Measurements from ENCODE around the gene SEMA3E. TPM values are rescaled to one million over a fixed set of nuclear protein-coding genes. Genes with fewer than 3 reads are reported as not detected.

The SEMA3E gene
- total RNA-seq, 2 donors from 2014 or later, result 339 to 438 TPM

DNA sequence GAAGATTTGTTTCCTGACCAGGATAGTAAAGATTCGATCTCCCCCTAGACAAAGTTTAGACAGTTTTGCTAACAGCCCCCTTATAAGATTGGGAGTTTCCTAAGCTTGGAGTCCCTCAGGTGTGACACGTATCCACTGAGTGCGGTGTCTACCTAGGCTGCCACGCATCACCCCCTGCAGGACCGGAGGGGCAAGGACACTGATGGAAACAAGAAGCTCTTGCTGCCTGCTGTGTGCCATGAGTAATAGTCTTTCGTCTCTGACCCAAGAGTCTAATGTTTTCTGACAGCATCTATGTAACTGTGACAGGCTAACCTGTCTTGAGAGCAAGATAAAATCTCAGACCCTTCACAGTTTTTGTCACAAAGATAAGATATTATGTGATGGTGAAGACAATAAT lies 173.5 kb downstream of the SEMA3E start:
- Mint-ChIP-seq H3K27me3 (ENCODE audit: insufficient read depth) (no peaks in the 10 kb centered on the region), H3K36me3 (ENCODE audit: low read depth) (peaks cover 7% of the 10 kb centered on the region), H3K9me3 (no peaks in the 10 kb centered on the region), H3K4me3 (no peak overlapping the region), H3K4me1 (peaks cover 25% of the 10 kb centered on the region), H3K27ac (no peak overlapping the region)
- Histone ChIP-seq H3K27me3 (ENCODE audit: control insufficient read depth, insufficient read depth, low read length, poor library complexity, severe bottlenecking) (no peaks in the 10 kb centered on the region), H3K9me3 (ENCODE audit: control insufficient read depth, low read length) (no peaks in the 10 kb centered on the region), H3K36me3 (ENCODE audit: control insufficient read depth, insufficient read depth, low read length) (peaks cover 8% of the 10 kb centered on the region), H3K4me3 (ENCODE audit: low read length) (peak overlapping the region; percentile 1), H3K9ac (ENCODE audit: extremely low read depth, low read length, poor library complexity, severe bottlenecking) (no peak overlapping the region), H3K27ac (ENCODE audit: low read depth, low read length) (no peak overlapping the region), H3K4me1 (ENCODE audit: control insufficient read depth, insufficient read depth, low read length) (peaks cover 12% of the 10 kb centered on the region)
- DNase-seq, result peak; percentile 90
- WGBS, 2 experiments (ENCODE audit: insufficient coverage in 1 of 2, insufficient read length in 1 of 2), result 35 to 41% methylated on average over 5 to 6 of the region's 6 CpGs
- TF ChIP-seq, protein P1, sequence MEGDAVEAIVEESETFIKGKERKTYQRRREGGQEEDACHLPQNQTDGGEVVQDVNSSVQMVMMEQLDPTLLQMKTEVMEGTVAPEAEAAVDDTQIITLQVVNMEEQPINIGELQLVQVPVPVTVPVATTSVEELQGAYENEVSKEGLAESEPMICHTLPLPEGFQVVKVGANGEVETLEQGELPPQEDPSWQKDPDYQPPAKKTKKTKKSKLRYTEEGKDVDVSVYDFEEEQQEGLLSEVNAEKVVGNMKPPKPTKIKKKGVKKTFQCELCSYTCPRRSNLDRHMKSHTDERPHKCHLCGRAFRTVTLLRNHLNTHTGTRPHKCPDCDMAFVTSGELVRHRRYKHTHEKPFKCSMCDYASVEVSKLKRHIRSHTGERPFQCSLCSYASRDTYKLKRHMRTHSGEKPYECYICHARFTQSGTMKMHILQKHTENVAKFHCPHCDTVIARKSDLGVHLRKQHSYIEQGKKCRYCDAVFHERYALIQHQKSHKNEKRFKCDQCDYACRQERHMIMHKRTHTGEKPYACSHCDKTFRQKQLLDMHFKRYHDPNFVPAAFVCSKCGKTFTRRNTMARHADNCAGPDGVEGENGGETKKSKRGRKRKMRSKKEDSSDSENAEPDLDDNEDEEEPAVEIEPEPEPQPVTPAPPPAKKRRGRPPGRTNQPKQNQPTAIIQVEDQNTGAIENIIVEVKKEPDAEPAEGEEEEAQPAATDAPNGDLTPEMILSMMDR (conservative IDR thresholded peaks at IDR 0.05), result peak; percentile 79

- Mint-ChIP-seq H3K4me3 (no peak overlapping the region), H3K4me1 (peaks cover 35% of the 10 kb centered on the region), H3K36me3 (ENCODE audit: low read depth) (peaks cover 21% of the 10 kb centered on the region), H3K27me3 (ENCODE audit: insufficient read depth) (no peaks in the 10 kb centered on the region), H3K27ac (no peak overlapping the region), H3K9me3 (no peaks in the 10 kb centered on the region)
- no peak overlapping the region for H3K4me3 ChIP-seq (ENCODE audit: low read length)
- TF ChIP-seq, protein P1 (conservative IDR thresholded peaks at IDR 0.05), result no peak
- WGBS, 2 experiments (ENCODE audit: insufficient coverage in 1 of 2, insufficient read length in 1 of 2), result 97 to 100% methylated on average over 1 to 2 of the region's 2 CpGs
- H3K9me3 ChIP-seq (ENCODE audit: control insufficient read depth, low read length), result no peaks in the 10 kb centered on the region
- no peak overlapping the region for H3K27ac ChIP-seq (ENCODE audit: low read depth, low read length)
- H3K27me3 ChIP-seq (ENCODE audit: control insufficient read depth, insufficient read depth, low read length, poor library complexity, severe bottlenecking), result no peaks in the 10 kb centered on the region
- peaks cover 24% of the 10 kb centered on the region for H3K36me3 ChIP-seq (ENCODE audit: control insufficient read depth, insufficient read depth, low read length)
- H3K4me1 ChIP-seq (ENCODE audit: control insufficient read depth, insufficient read depth, low read length), result peaks cover 12% of the 10 kb centered on the region
- no peak for DNase-seq
- no peak overlapping the region for H3K9ac ChIP-seq (ENCODE audit: extremely low read depth, low read length, poor library complexity, severe bottlenecking)
These were observed 176.6 kb downstream of the SEMA3E start for GRCh38 chr7:83472376-83472775.

GRCh38 chr7:83469491-83469890 lies 179.4 kb downstream of the SEMA3E start:
- no peak overlapping the region for H3K4me3 Mint-ChIP-seq

More at GRCh38 chr7:83469491-83469890, 179.4 kb downstream of the SEMA3E start:
- TF ChIP-seq, protein P1 (conservative IDR thresholded peaks at IDR 0.05), result no peak
- H3K4me1 ChIP-seq (ENCODE audit: control insufficient read depth, insufficient read depth, low read length), result peaks cover 6% of the 10 kb centered on the region
- Mint-ChIP-seq H3K27ac (peak overlapping the region; percentile 7), H3K9me3 (no peaks in the 10 kb centered on the region), H3K4me1 (peaks cover 40% of the 10 kb centered on the region), H3K27me3 (ENCODE audit: insufficient read depth) (no peaks in the 10 kb centered on the region), H3K36me3 (ENCODE audit: low read depth) (peaks cover 41% of the 10 kb centered on the region)
- H3K9me3 ChIP-seq (ENCODE audit: control insufficient read depth, low read length), result no peaks in the 10 kb centered on the region
- no peak overlapping the region for H3K4me3 ChIP-seq (ENCODE audit: low read length)
- peaks cover 45% of the 10 kb centered on the region for H3K36me3 ChIP-seq (ENCODE audit: control insufficient read depth, insufficient read depth, low read length)
- 95% methylated on average over 3 of the region's 3 CpGs; no CpG with 5 or more reads in 1 of the 2 experiments for WGBS, 2 experiments (ENCODE audit: insufficient coverage in 1 of 2, insufficient read length in 1 of 2)
- DNase-seq, result no peak
- no peak overlapping the region for H3K9ac ChIP-seq (ENCODE audit: extremely low read depth, low read length, poor library complexity, severe bottlenecking)
- H3K27ac ChIP-seq (ENCODE audit: low read depth, low read length), result no peak overlapping the region
- no peaks in the 10 kb centered on the region for H3K27me3 ChIP-seq (ENCODE audit: control insufficient read depth, insufficient read depth, low read length, poor library complexity, severe bottlenecking)
